Caco-2 (cell line): Measurements from ENCODE around the gene PARVA. TPM values are rescaled to one million over a fixed set of nuclear protein-coding genes. Genes with fewer than 3 reads are reported as not detected.

ENCODE experiments used
- BruUV-seq: library from RNA; stranded (reverse); fragments of 400-500 nt; replicated peaks from 2 replicates; lab custom pipeline; 2021; lab: Mats Ljungman, UMichigan
- CTCF ChIA-PET: fragments of 300-600 bp; sonication (Branson Sonifier 250); formaldehyde crosslinking; loops from one replicate; lab custom pipeline; 2022; ENCODE audit warnings: antibody characterized with exemption; lab: Charles Lee
- POLR2A ChIA-PET: fragments of 300-600 bp; sonication (Branson Sonifier 250); formaldehyde crosslinking; loops from one replicate; lab custom pipeline; 2022; ENCODE audit warnings: antibody characterized with exemption; lab: Charles Lee
- DNase-seq, 2 experiments: peaks; one replicate each; pipeline versions ENCODE4 v3.0.0 to v3.0.0-alpha.2; 2020 to 2022
- H3K27me3 ChIP-seq: replicated peaks from 2 replicates; pipeline ENCODE4 v1.6.0; 2011; ENCODE audit warnings: low read length; ENCODE audit not compliant: control insufficient read depth, insufficient read depth
- H3K36me3 ChIP-seq: 2 replicates; pipeline ENCODE4 v1.5.1; 2011; ENCODE audit warnings: low read length; ENCODE audit not compliant: control insufficient read depth, insufficient read depth
- H3K4me1 ChIP-seq: fragments of 250-450 bp; sonication (Bioruptor Pico); 2 replicates; pipeline ENCODE4 v1.5.1; 2020; ENCODE audit warnings: mild to moderate bottlenecking
- H3K4me3 ChIP-seq: 2 replicates; pipeline ENCODE4 v1.5.1; 2011; ENCODE audit warnings: low read depth, mild to moderate bottlenecking, control low read depth, low read length
- H3K9me3 ChIP-seq: fragments of 250-450 bp; sonication (Bioruptor Pico); 2 replicates; pipeline ENCODE4 v1.5.1; 2020; ENCODE audit warnings: mild to moderate bottlenecking, moderate library complexity
- H3K27ac Mint-ChIP-seq: one replicate; pipeline ENCODE4 v1.8.0; 2022; ENCODE audit warnings: mixed read lengths; ENCODE audit not compliant: unreplicated experiment
- H3K27me3 Mint-ChIP-seq: one replicate; pipeline ENCODE4 v1.8.0; 2022; ENCODE audit warnings: mixed read lengths; ENCODE audit not compliant: insufficient read depth, unreplicated experiment
- H3K36me3 Mint-ChIP-seq: one replicate; pipeline ENCODE4 v1.8.0; 2022; ENCODE audit warnings: mild to moderate bottlenecking, mixed read lengths; ENCODE audit not compliant: insufficient read depth, unreplicated experiment
- H3K4me1 Mint-ChIP-seq: one replicate; pipeline ENCODE4 v1.8.0; 2022; ENCODE audit warnings: low read depth, mixed read lengths; ENCODE audit not compliant: unreplicated experiment
- H3K4me3 Mint-ChIP-seq: one replicate; pipeline ENCODE4 v1.8.0; 2022; ENCODE audit warnings: mild to moderate bottlenecking, moderate library complexity, mixed read lengths; ENCODE audit not compliant: unreplicated experiment
- H3K9me3 Mint-ChIP-seq: one replicate; pipeline ENCODE4 v1.8.0; 2022; ENCODE audit warnings: mixed read lengths; ENCODE audit not compliant: unreplicated experiment
- CTCF ChIP-seq, 2 experiments: fragments of 200-600 bp in 1 of 2; IDR thresholded peaks; 1 replicate in 1 of 2; 2 replicates in 1 of 2; pipeline versions ENCODE4 v1.5.1 to v1.8.0; 2011 to 2022; ENCODE audit warnings: antibody characterized with exemption in 1 of 2, control low read depth in 1 of 2, inconsistent platforms in 1 of 2, low read depth in 1 of 2, low read length in 1 of 2, mild to moderate bottlenecking in 1 of 2, moderate library complexity in 1 of 2; ENCODE audit not compliant: insufficient read depth in 1 of 2, severe bottlenecking in 1 of 2, unreplicated experiment in 1 of 2
- intact Hi-C: fragments of 100-400 bp; cut with micrococcal nuclease; formaldehyde crosslinking; loops from one replicate; pipeline ENCODE4 v1.10.0; 2022; ENCODE audit not compliant: unreplicated experiment
- total RNA-seq: library from RNA; stranded (reverse); gene quantifications from 2 replicates; pipeline ENCODE4 v1.2.3, GENCODE V29; 2022

Gene PARVA
- total RNA-seq, 1 experiment from 2014 or later, result 45.3 TPM

- ChIA-PET CTCF (no interaction called here), POLR2A (no interaction called here)
- H3K9me3 ChIP-seq, result no peaks in the 10 kb centered on the region
- H3K36me3 ChIP-seq, result 0 out of 2 replicates have a peak, but pooled peaks cover 1% of the 10 kb centered on the region
- BruUV-seq, result no TSS peak
- peaks cover 22% of the 10 kb centered on the region for H3K4me1 Mint-ChIP-seq
- H3K27me3 ChIP-seq, result no peaks in the 10 kb centered on the region
- H3K4me3 Mint-ChIP-seq, result no peak overlapping the region
- peaks cover 11% of the 10 kb centered on the region for H3K36me3 Mint-ChIP-seq
- H3K4me1 ChIP-seq, result peaks cover 61% of the 10 kb centered on the region
- no peaks in the 10 kb centered on the region for H3K9me3 Mint-ChIP-seq
- no peak for DNase-seq
- intact Hi-C loops, result no loop called here
- H3K27ac Mint-ChIP-seq, result no peak overlapping the region
- no peaks in the 10 kb centered on the region for H3K27me3 Mint-ChIP-seq
- no peak for TF ChIP-seq CTCF (IDR thresholded peaks at IDR 0.05; ENCODE audit: insufficient read depth in 1 of 2, low read depth in 1 of 2, low read length in 1 of 2, severe bottlenecking in 1 of 2, unreplicated experiment in 1 of 2)
- no peak overlapping the region for H3K4me3 ChIP-seq
Observed at GRCh38 chr11:12502046-12502445, 124.7 kb downstream of the PARVA start.

- Mint-ChIP-seq H3K4me3 (no peak overlapping the region), H3K36me3 (peaks cover 12% of the 10 kb centered on the region), H3K27ac (no peak overlapping the region), H3K4me1 (peaks cover 30% of the 10 kb centered on the region), H3K9me3 (no peaks in the 10 kb centered on the region), H3K27me3 (no peaks in the 10 kb centered on the region)
- CTCF ChIA-PET, result no interaction called here
- no peak for TF ChIP-seq CTCF (IDR thresholded peaks at IDR 0.05; ENCODE audit: insufficient read depth in 1 of 2, low read depth in 1 of 2, low read length in 1 of 2, severe bottlenecking in 1 of 2, unreplicated experiment in 1 of 2)
- no peaks in the 10 kb centered on the region for H3K27me3 ChIP-seq
- DNase-seq, result no peak
- POLR2A ChIA-PET, result no interaction called here
- no TSS peak for BruUV-seq
- intact Hi-C loops, result no loop called here
- H3K36me3 ChIP-seq, result 0 out of 2 replicates have a peak, but pooled peaks cover 1% of the 10 kb centered on the region
- no peaks in the 10 kb centered on the region for H3K9me3 ChIP-seq
- no peak overlapping the region for H3K4me3 ChIP-seq
- peaks cover 69% of the 10 kb centered on the region for H3K4me1 ChIP-seq
Observed at GRCh38 chr11:12503039-12503484, 125.7 kb downstream of the PARVA start.

GRCh38 chr11:12503886-12504285 lies 126.5 kb downstream of the PARVA start:
- Histone ChIP-seq H3K36me3 (0 out of 2 replicates have a peak, but pooled peaks cover 1% of the 10 kb centered on the region), H3K4me1 (peaks cover 74% of the 10 kb centered on the region), H3K4me3 (no peak overlapping the region), H3K9me3 (no peaks in the 10 kb centered on the region), H3K27me3 (no peaks in the 10 kb centered on the region)
- Mint-ChIP-seq H3K27me3 (no peaks in the 10 kb centered on the region), H3K4me1 (peaks cover 36% of the 10 kb centered on the region), H3K9me3 (no peaks in the 10 kb centered on the region), H3K27ac (no peak overlapping the region), H3K4me3 (no peak overlapping the region), H3K36me3 (peaks cover 8% of the 10 kb centered on the region)
- ChIA-PET POLR2A (no interaction called here), CTCF (no interaction called here)
- intact Hi-C loops, result no loop called here
- no TSS peak for BruUV-seq
- DNase-seq, result no peak
- no peak for TF ChIP-seq CTCF (IDR thresholded peaks at IDR 0.05; ENCODE audit: insufficient read depth in 1 of 2, low read depth in 1 of 2, low read length in 1 of 2, severe bottlenecking in 1 of 2, unreplicated experiment in 1 of 2)
